Measurements from ENCODE around the gene CHST8.

Gene CHST8

GRCh38 chr19:33769208-33769607 lies 147.5 kb downstream of the CHST8 start:
- DNase-seq (ENCODE audit: low read depth), result no peak

GRCh38 chr19:33770107-33770506 lies 148.4 kb downstream of the CHST8 start:
- DNase-seq (ENCODE audit: low read depth), result no peak

- peak; percentile 17 for DNase-seq (ENCODE audit: low read depth)
Observed at GRCh38 chr19:33771384-33772101, 149.8 kb downstream of the CHST8 start.

- no peak for DNase-seq (ENCODE audit: low read depth)
Observed at GRCh38 chr19:33772102-33772857, 150.5 kb downstream of the CHST8 start.

GRCh38 chr19:33772858-33773180 lies 151.1 kb downstream of the CHST8 start:
- no peak for DNase-seq (ENCODE audit: low read depth)

- no peak for DNase-seq (ENCODE audit: low read depth)
Observed at GRCh38 chr19:33773704-33774624, 152.2 kb downstream of the CHST8 start.

GRCh38 chr19:33774751-33775150 lies 153.0 kb downstream of the CHST8 start:
- no peak for DNase-seq (ENCODE audit: low read depth)

- no peak for DNase-seq (ENCODE audit: low read depth)
Observed at GRCh38 chr19:33775731-33776487, 154.2 kb downstream of the CHST8 start.

- no peak for DNase-seq (ENCODE audit: low read depth)
Observed at GRCh38 chr19:33777351-33777750, 155.6 kb downstream of the CHST8 start.

GRCh38 chr19:33777753-33778088 lies 156.0 kb downstream of the CHST8 start:
- no peak for DNase-seq (ENCODE audit: low read depth)

GRCh38 chr19:33778089-33778791 lies 156.5 kb downstream of the CHST8 start:
- peak; percentile 64 for DNase-seq (ENCODE audit: low read depth)

- no peak for DNase-seq (ENCODE audit: low read depth)
Observed at GRCh38 chr19:33779849-33780248, 158.1 kb downstream of the CHST8 start.

- no peak for DNase-seq (ENCODE audit: low read depth)
Observed at GRCh38 chr19:33780251-33780650, 158.5 kb downstream of the CHST8 start.

- no peak for DNase-seq (ENCODE audit: low read depth)
Observed at GRCh38 chr19:33780746-33781145, 159.0 kb downstream of the CHST8 start.

- no peak for DNase-seq (ENCODE audit: low read depth)
Observed at GRCh38 chr19:33781415-33781935, 159.7 kb downstream of the CHST8 start.

GRCh38 chr19:33781996-33782395 lies 160.2 kb downstream of the CHST8 start:
- DNase-seq (ENCODE audit: low read depth), result no peak

- DNase-seq (ENCODE audit: low read depth), result no peak
Observed at GRCh38 chr19:33784432-33784831, 162.7 kb downstream of the CHST8 start.

GRCh38 chr19:33785795-33786194 lies 164.0 kb downstream of the CHST8 start:
- DNase-seq (ENCODE audit: low read depth), result no peak

GRCh38 chr19:33788676-33789075 lies 166.9 kb downstream of the CHST8 start:
- no peak for DNase-seq (ENCODE audit: low read depth)

GRCh38 chr19:33789344-33789743 lies 167.6 kb downstream of the CHST8 start:
- no peak for DNase-seq (ENCODE audit: low read depth)

Data from T-helper 22 cell (primary cell).